Astrocyte (in vitro differentiated cells and primary cell): Measurements from ENCODE around the gene PADI4. TPM values are rescaled to one million over a fixed set of nuclear protein-coding genes. Genes with fewer than 3 reads are reported as not detected.

Experiments
- DNase-seq: peaks from one replicate; pipeline ENCODE4 v3.0.0-alpha.2; 2010; ENCODE audit warnings: low read depth
- FAIRE-seq: peaks from 2 replicates; lab custom pipeline; 2011; peaks lifted over from hg19 to GRCh38; lab: Jason Lieb, UNC
- H2AFZ ChIP-seq: 2 replicates; pipeline ENCODE4 v1.6.0; 2012; ENCODE audit warnings: low read depth, low read length, inconsistent platforms
- H3K27ac ChIP-seq: 2 replicates; pipeline ENCODE4 v1.5.1; 2011; ENCODE audit warnings: low read depth, low read length, inconsistent platforms
- H3K27me3 ChIP-seq: 2 replicates; pipeline ENCODE4 v1.6.0; 2011; ENCODE audit warnings: low read length, inconsistent platforms; ENCODE audit not compliant: insufficient read depth
- H3K36me3 ChIP-seq: 2 replicates; pipeline ENCODE4 v1.5.1; 2011; ENCODE audit warnings: low read length, inconsistent platforms; ENCODE audit not compliant: insufficient read depth
- H3K4me1 ChIP-seq: 2 replicates; pipeline ENCODE4 v1.5.1; 2011; ENCODE audit warnings: low read length, inconsistent platforms; ENCODE audit not compliant: insufficient read depth
- H3K4me2 ChIP-seq: 2 replicates; pipeline ENCODE4 v1.6.0; 2012; ENCODE audit warnings: low read length, inconsistent platforms
- H3K4me3 ChIP-seq: 2 replicates; pipeline ENCODE4 v1.5.1; 2011; ENCODE audit warnings: low read depth, mild to moderate bottlenecking, low read length, inconsistent platforms; ENCODE audit not compliant: insufficient read depth
- H3K79me2 ChIP-seq: 2 replicates; pipeline ENCODE4 v1.6.0; 2012; ENCODE audit warnings: mild to moderate bottlenecking, low read length, inconsistent platforms; ENCODE audit not compliant: insufficient read depth
- H3K9ac ChIP-seq: 2 replicates; pipeline ENCODE4 v1.6.0; 2012; ENCODE audit warnings: mild to moderate bottlenecking, low read length, inconsistent platforms
- H3K9me3 ChIP-seq: 2 replicates; pipeline ENCODE4 v1.5.1; 2012; ENCODE audit warnings: low read depth, mild to moderate bottlenecking, low read length, inconsistent platforms; ENCODE audit not compliant: insufficient read depth
- H4K20me1 ChIP-seq: 2 replicates; pipeline ENCODE4 v1.6.0; 2012; ENCODE audit warnings: low read length, inconsistent platforms; ENCODE audit not compliant: insufficient read depth
- H3K27ac Mint-ChIP-seq: one replicate; pipeline ENCODE4 v1.8.0; 2021; ENCODE audit warnings: mild to moderate bottlenecking, mixed read lengths; ENCODE audit not compliant: unreplicated experiment
- H3K27me3 Mint-ChIP-seq: one replicate; pipeline ENCODE4 v1.8.0; 2021; ENCODE audit warnings: low read depth, mixed read lengths; ENCODE audit not compliant: unreplicated experiment
- H3K36me3 Mint-ChIP-seq: one replicate; pipeline ENCODE4 v1.8.0; 2021; ENCODE audit warnings: low read depth, mixed read lengths; ENCODE audit not compliant: unreplicated experiment
- H3K4me1 Mint-ChIP-seq: one replicate; pipeline ENCODE4 v1.8.0; 2021; ENCODE audit warnings: low read depth, mixed read lengths; ENCODE audit not compliant: unreplicated experiment
- H3K4me3 Mint-ChIP-seq: one replicate; pipeline ENCODE4 v1.8.0; 2021; ENCODE audit warnings: mild to moderate bottlenecking, moderate library complexity, mixed read lengths; ENCODE audit not compliant: unreplicated experiment
- H3K9me3 Mint-ChIP-seq: one replicate; pipeline ENCODE4 v1.8.0; 2021; ENCODE audit warnings: mild to moderate bottlenecking, mixed read lengths; ENCODE audit not compliant: unreplicated experiment
- CTCF ChIP-seq: IDR thresholded peaks from 2 replicates; pipeline ENCODE4 v1.5.1; 2011; ENCODE audit warnings: low read depth, mild to moderate bottlenecking, inconsistent platforms, low read length, moderate library complexity; ENCODE audit not compliant: insufficient read depth
- EZH2 ChIP-seq: IDR thresholded peaks from 2 replicates; pipeline ENCODE4 v1.6.1; 2012; ENCODE audit warnings: mild to moderate bottlenecking, low read length, inconsistent platforms; ENCODE audit not compliant: insufficient read depth
- total RNA-seq: library from RNA; stranded (reverse); gene quantifications from 2 replicates; pipeline ENCODE4 v1.2.1, GENCODE V29; 2021

Gene PADI4
- total RNA-seq, 1 donor from 2014 or later: not detected

DNA sequence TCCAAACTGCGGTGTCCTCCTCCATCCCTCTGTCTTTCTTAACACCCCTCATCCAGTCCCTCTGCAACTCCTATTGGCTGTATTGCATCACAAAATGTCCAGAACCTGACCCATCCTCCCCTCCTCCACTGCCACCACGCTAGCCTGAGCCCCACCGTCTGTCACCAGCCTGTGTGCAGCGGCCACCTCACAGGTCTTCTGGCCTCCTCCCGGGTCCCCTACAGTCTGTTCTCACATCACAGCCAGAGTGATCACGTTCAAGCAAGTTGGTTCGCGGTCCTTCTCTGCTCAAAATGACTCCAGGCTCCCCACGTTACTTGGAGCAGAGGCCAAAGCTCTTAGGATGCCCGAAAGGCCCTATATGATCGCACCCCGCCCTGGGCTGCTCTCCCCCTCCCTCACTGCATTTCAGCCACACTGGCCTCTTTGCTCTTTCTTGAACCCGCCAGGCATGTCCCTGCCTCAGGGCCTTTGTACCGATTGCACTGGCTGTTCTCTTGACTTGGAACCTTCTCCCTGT lies 2.4 kb upstream of the PADI4 start:
- Histone ChIP-seq H4K20me1 (no peaks in the 10 kb centered on the region), H3K4me3 (no peak overlapping the region), H3K9me3 (no peaks in the 10 kb centered on the region), H3K4me2 (no peak overlapping the region), H2AFZ (no peak overlapping the region), H3K4me1 (no peaks in the 10 kb centered on the region), H3K79me2 (no peaks in the 10 kb centered on the region), H3K36me3 (no peaks in the 10 kb centered on the region), H3K27ac (no peak overlapping the region), H3K9ac (no peak overlapping the region), H3K27me3 (no peaks in the 10 kb centered on the region)
- no peak for FAIRE-seq
- Mint-ChIP-seq H3K36me3 (no peaks in the 10 kb centered on the region), H3K4me1 (no peaks in the 10 kb centered on the region), H3K9me3 (peaks cover 15% of the 10 kb centered on the region), H3K27ac (no peak overlapping the region), H3K4me3 (no peak overlapping the region), H3K27me3 (peaks cover 24% of the 10 kb centered on the region)
- DNase-seq: no peak
- TF ChIP-seq EZH2 (no peak), CTCF (no peak)

DNA sequence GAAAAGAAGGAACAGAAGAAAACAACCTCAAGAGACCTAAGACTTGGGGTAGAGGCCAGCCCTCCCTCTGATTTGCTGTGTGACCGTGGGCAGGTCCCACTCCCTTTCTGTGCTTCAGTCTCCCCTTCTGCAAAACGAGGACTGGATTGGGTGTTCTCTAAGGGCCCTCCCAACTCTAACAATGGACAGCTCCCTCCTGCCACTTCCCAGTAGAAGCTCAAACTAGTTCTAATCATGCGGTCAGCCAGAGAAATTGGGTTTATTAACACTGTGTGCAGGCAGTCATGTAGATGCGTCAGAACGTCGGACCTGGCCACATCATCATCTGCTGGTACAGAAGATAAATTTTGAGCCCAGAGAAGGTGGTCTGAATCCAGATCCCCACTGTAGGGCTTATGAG lies 1.6 kb upstream of the PADI4 start:
- no peak for FAIRE-seq
- no peaks in the 10 kb centered on the region for H3K4me1 Mint-ChIP-seq
- H3K27ac ChIP-seq: no peak overlapping the region
- no peaks in the 10 kb centered on the region for H3K36me3 ChIP-seq
- H3K9ac ChIP-seq: no peak overlapping the region
- no peaks in the 10 kb centered on the region for H3K36me3 Mint-ChIP-seq
- H3K27me3 Mint-ChIP-seq: peaks cover 24% of the 10 kb centered on the region
- H4K20me1 ChIP-seq: no peaks in the 10 kb centered on the region
- no peaks in the 10 kb centered on the region for H3K4me1 ChIP-seq
- DNase-seq: no peak
- H3K4me3 Mint-ChIP-seq: no peak overlapping the region
- no peak overlapping the region for H2AFZ ChIP-seq
- H3K79me2 ChIP-seq: no peaks in the 10 kb centered on the region
- TF ChIP-seq CTCF (no peak), EZH2 (no peak)
- no peak overlapping the region for H3K4me2 ChIP-seq
- no peaks in the 10 kb centered on the region for H3K27me3 ChIP-seq
- H3K4me3 ChIP-seq: no peak overlapping the region
- H3K9me3 ChIP-seq: no peaks in the 10 kb centered on the region
- H3K27ac Mint-ChIP-seq: no peak overlapping the region
- peaks cover 15% of the 10 kb centered on the region for H3K9me3 Mint-ChIP-seq

DNA sequence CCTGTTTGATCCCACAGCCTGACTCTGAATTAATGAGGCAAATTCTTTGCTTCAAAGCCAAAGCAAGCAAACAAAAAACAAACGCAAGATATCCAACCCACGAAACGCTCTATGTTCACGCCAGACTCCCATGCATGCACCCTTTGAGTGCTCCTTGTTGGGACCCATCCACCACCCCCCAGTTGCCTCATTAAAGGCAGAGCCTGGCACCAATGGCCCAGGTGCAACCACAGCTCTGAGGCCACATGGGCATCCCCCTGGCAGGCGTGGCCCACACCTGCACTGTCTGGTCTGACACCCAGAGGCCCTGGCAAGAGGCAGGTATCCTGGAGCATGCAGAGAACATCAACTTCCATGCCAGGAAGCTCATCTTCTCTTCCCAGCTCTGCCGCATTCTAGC lies 1.1 kb upstream of the PADI4 start:
- Histone ChIP-seq H3K27me3 (no peaks in the 10 kb centered on the region), H3K36me3 (no peaks in the 10 kb centered on the region), H3K4me3 (no peak overlapping the region), H3K27ac (no peak overlapping the region), H4K20me1 (no peaks in the 10 kb centered on the region), H3K79me2 (no peaks in the 10 kb centered on the region), H3K4me1 (no peaks in the 10 kb centered on the region), H3K4me2 (no peak overlapping the region), H3K9ac (no peak overlapping the region), H3K9me3 (no peaks in the 10 kb centered on the region), H2AFZ (no peak overlapping the region)
- Mint-ChIP-seq H3K36me3 (no peaks in the 10 kb centered on the region), H3K4me1 (no peaks in the 10 kb centered on the region), H3K9me3 (peaks cover 12% of the 10 kb centered on the region), H3K27me3 (peaks cover 24% of the 10 kb centered on the region), H3K27ac (no peak overlapping the region), H3K4me3 (no peak overlapping the region)
- DNase-seq (no peak), FAIRE-seq (no peak)
- TF ChIP-seq CTCF: no peak
- no peak for TF ChIP-seq EZH2
